SK-N-SH (cell line): ENCODE results near the gene RAB30. TPM values are rescaled to one million over a fixed set of nuclear protein-coding genes. Genes with fewer than 3 reads are reported as not detected.

ENCODE experiments used
- CTCF ChIA-PET: fragments of 300-600, 350-600 bp; formaldehyde crosslinking; extraction: SDS; loops from one replicate; lab custom pipeline; 2021; lab: Yijun Ruan, JAX
- POLR2A ChIA-PET: fragments of 350-600 bp; sonication (Branson Sonifier 250); formaldehyde crosslinking; extraction: SDS; loops from one replicate; lab custom pipeline; 2020; ENCODE audit warnings: antibody characterized with exemption, inconsistent platforms; lab: Yijun Ruan, JAX
- DNase-seq: peaks from one replicate; pipeline ENCODE4 v3.0.0; 2012
- H2AFZ ChIP-seq: fragments of 200-600 bp; sonication (generic); 2 replicates; pipeline ENCODE4 v1.8.1; 2016; ENCODE audit warnings: antibody characterized with exemption, mild to moderate bottlenecking, low read depth
- H3F3A ChIP-seq: fragments of 200-600 bp; sonication (generic); replicated peaks from 2 replicates; pipeline ENCODE3; 2016; ENCODE audit warnings: antibody characterized with exemption, mild to moderate bottlenecking; ENCODE audit not compliant: insufficient read depth
- H3K27ac ChIP-seq, 2 experiments: fragments of 200-500 bp in 1 of 2; fragments of 200-600 bp in 1 of 2; sonication (Bioruptor generic) in 1 of 2; sonication (generic), shearing (Covaris generic) in 1 of 2; 2 replicates each; pipeline versions ENCODE4 v1.5.1 to v1.6.1; 2014 to 2016; ENCODE audit warnings: low read depth in 2 of 2, inconsistent platforms in 1 of 2, low read length in 1 of 2, mild to moderate bottlenecking in 1 of 2, mixed read lengths in 1 of 2
- H3K27me3 ChIP-seq: fragments of 200-600 bp; sonication (generic), shearing (Covaris generic); 2 replicates; pipeline ENCODE4 v1.6.1; 2016; ENCODE audit warnings: mixed run types; ENCODE audit not compliant: insufficient read depth
- H3K36me3 ChIP-seq, 2 experiments: fragments of 200-500 bp in 1 of 2; fragments of 200-600 bp in 1 of 2; sonication (Bioruptor generic) in 1 of 2; sonication (generic) in 1 of 2; replicated peaks in 1 of 2; 2 replicates each; pipeline versions ENCODE3 to v1.5.1; 2014 to 2016; ENCODE audit warnings: low read length in 1 of 2, mild to moderate bottlenecking in 1 of 2; ENCODE audit not compliant: insufficient read depth in 2 of 2, control insufficient read depth in 1 of 2
- H3K4me1 ChIP-seq, 2 experiments: fragments of 200-500 bp in 1 of 2; fragments of 200-600 bp in 1 of 2; sonication (Bioruptor generic) in 1 of 2; sonication (generic), shearing (Covaris generic) in 1 of 2; 2 replicates each; pipeline versions ENCODE4 v1.5.1 to v1.6.1; 2014 to 2016; ENCODE audit warnings: low read depth in 1 of 2, low read length in 1 of 2, mixed run types in 1 of 2; ENCODE audit not compliant: insufficient read depth in 2 of 2, control insufficient read depth in 1 of 2
- H3K4me2 ChIP-seq: fragments of 200-600 bp; sonication (generic), shearing (Covaris generic); 2 replicates; pipeline ENCODE4 v1.6.1; 2017; ENCODE audit warnings: mixed run types
- H3K4me3 ChIP-seq, 2 experiments: fragments of 200-500 bp in 1 of 2; fragments of 200-600 bp in 1 of 2; sonication (Bioruptor generic) in 1 of 2; sonication (generic), shearing (Covaris generic) in 1 of 2; 2 replicates each; pipeline versions ENCODE4 v1.5.1 to v1.8.1; 2014 to 2016; ENCODE audit warnings: low read depth in 2 of 2, inconsistent platforms in 1 of 2, low read length in 1 of 2, mild to moderate bottlenecking in 1 of 2, mixed read lengths in 1 of 2, moderate library complexity in 1 of 2
- H3K79me2 ChIP-seq: fragments of 200-600 bp; sonication (generic); 2 replicates; pipeline ENCODE4 v1.8.1; 2017; ENCODE audit warnings: mild to moderate bottlenecking; ENCODE audit not compliant: insufficient read depth
- H3K9ac ChIP-seq: fragments of 200-600 bp; sonication (generic); 2 replicates; pipeline ENCODE4 v1.6.1; 2017; ENCODE audit warnings: mixed run types
- H3K9me2 ChIP-seq: fragments of 200-600 bp; sonication (generic); 2 replicates; pipeline ENCODE4 v1.6.1; 2017; ENCODE audit warnings: mixed run types
- H3K9me3 ChIP-seq: fragments of 200-600 bp; sonication (generic); 2 replicates; pipeline ENCODE4 v1.6.1; 2017; ENCODE audit warnings: mixed run types, mild to moderate bottlenecking, moderate library complexity
- H4K20me1 ChIP-seq: fragments of 200-600 bp; sonication (generic); 2 replicates; pipeline ENCODE4 v1.6.1; 2017; ENCODE audit warnings: mild to moderate bottlenecking, mixed run types; ENCODE audit not compliant: insufficient read depth
- ELF1 ChIP-seq: IDR thresholded peaks from 2 replicates; pipeline ENCODE4 v1.4.0; 2012
- EP300 ChIP-seq, 2 experiments: IDR thresholded peaks; 2 replicates each; pipeline versions ENCODE4 v1.4.0 to v1.6.1; 2012; ENCODE audit warnings: borderline replicate concordance in 1 of 2, low read depth in 1 of 2, low read length in 1 of 2
- EZH2phosphoT487 ChIP-seq: fragments of 200-600 bp; sonication (generic); IDR thresholded peaks from 2 replicates; pipeline ENCODE4 v1.6.1; 2017; ENCODE audit warnings: low read depth, mixed run types, mild to moderate bottlenecking, antibody characterized with exemption, moderate library complexity, borderline replicate concordance
- GATA2 ChIP-seq: sonication (generic); formaldehyde crosslinking; IDR thresholded peaks from 2 replicates; pipeline ENCODE4 v1.5.0; 2020; ENCODE audit warnings: mild to moderate bottlenecking, missing genetic modification reagents
- MEF2A ChIP-seq: IDR thresholded peaks from 2 replicates; pipeline ENCODE4 v1.4.0; 2012; ENCODE audit warnings: low read depth, borderline replicate concordance
- MXI1 ChIP-seq: IDR thresholded peaks from 2 replicates; pipeline ENCODE4 v1.6.1; 2012; ENCODE audit warnings: mild to moderate bottlenecking, low read depth, low read length, improper control_type of control experiment
- POLR2AphosphoS5 ChIP-seq: IDR thresholded peaks from 2 replicates; pipeline ENCODE4 v1.6.1; 2012; ENCODE audit warnings: low read depth, low read length
- RAD21 ChIP-seq: IDR thresholded peaks from 2 replicates; pipeline ENCODE4 v1.6.1; 2012; ENCODE audit warnings: mild to moderate bottlenecking, low read length
- RFX5 ChIP-seq: IDR thresholded peaks from 2 replicates; pipeline ENCODE4 v1.6.1; 2012; ENCODE audit warnings: mild to moderate bottlenecking, improper control_type of control experiment, low read length
- SIN3A ChIP-seq: IDR thresholded peaks from 2 replicates; pipeline ENCODE4 v1.6.1; 2012; ENCODE audit warnings: low read depth, mild to moderate bottlenecking, low read length, moderate library complexity, borderline replicate concordance
- SMC3 ChIP-seq: IDR thresholded peaks from 2 replicates; pipeline ENCODE4 v1.6.1; 2012; ENCODE audit warnings: low read depth, low read length, improper control_type of control experiment
- TEAD4 ChIP-seq: IDR thresholded peaks from 2 replicates; pipeline ENCODE4 v1.4.0; 2012; ENCODE audit warnings: mild to moderate bottlenecking, borderline replicate concordance; ENCODE audit not compliant: insufficient read depth
- YY1 ChIP-seq: IDR thresholded peaks from 2 replicates; pipeline ENCODE4 v1.4.0; 2012; ENCODE audit warnings: low read depth, mild to moderate bottlenecking
- WGBS: methylation state at CpG from one replicate; pipeline ENCODE4 v1.1.6; 2017; ENCODE audit warnings: low lambda C conversion rate; 5-methylcytosine and 5-hydroxymethylcytosine counted together
- polyA plus RNA-seq, 3 experiments: library from polyadenylated mRNA; depleted of rRNA; stranded (reverse); fragments of >200 nt; gene quantifications; 2 replicates each; pipeline ENCODE4 v1.2.3, GENCODE V29; 2012
- TF ChIP-seq, protein P1 (sequence below): IDR thresholded peaks from 2 replicates; pipeline ENCODE4 v1.6.1; 2012; ENCODE audit warnings: mild to moderate bottlenecking, low read depth, low read length, moderate library complexity
- TF ChIP-seq, protein P2 (sequence below): fragments of 150-350 bp; IDR thresholded peaks from 2 replicates; pipeline ENCODE4 v1.6.1; 2017; ENCODE audit warnings: antibody characterized with exemption, low read length, low read depth, borderline replicate concordance
- TF ChIP-seq, protein P3 (sequence below): IDR thresholded peaks from 2 replicates; pipeline ENCODE4; 2012
- TF ChIP-seq, protein P4 (sequence below): IDR thresholded peaks from 2 replicates; pipeline ENCODE4 v1.4.0; 2012; ENCODE audit warnings: low read depth

RAB30 gene
- polyA plus RNA-seq, 1 of the 3 experiments (the other 2 are of a cell fraction) = 3.3 TPM

DNA sequence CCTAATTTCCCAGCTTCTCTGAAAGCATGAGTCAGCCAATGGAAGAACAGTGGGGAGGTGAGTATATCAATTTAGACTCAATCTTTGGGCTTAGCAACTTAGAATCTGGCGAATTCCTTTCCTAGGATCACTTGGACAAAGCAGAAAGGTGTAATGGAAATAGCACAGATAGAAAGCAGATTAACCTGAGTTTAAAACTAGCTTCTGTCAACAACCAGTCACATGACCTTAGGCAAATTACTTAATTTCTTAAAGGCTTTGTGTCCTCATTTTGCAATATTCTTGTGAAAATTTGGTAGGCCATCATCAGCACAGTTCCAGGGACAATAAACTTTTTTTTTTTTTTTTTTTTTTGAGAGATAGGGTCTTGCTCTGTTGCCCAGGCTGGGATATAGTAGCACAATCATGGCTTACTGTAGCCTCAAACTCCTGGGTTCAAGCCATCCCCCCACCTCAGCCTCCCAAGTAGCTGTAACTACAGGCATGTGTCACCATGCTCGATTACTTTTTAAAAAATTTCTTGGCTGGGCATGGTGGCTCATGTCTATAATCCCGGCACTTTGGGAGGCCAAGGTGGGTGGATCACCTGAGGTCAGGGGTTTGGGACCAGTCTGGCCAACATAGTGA lies 44.4 kb upstream of the RAB30 start:
- 93% methylated on average over 2 of the region's 3 CpGs for WGBS
- POLR2A ChIA-PET = no interaction called here
- Histone ChIP-seq H3K27me3 (no peaks in the 10 kb centered on the region), H3K27ac (no peak overlapping the region), H3K9ac (no peak overlapping the region), H3K36me3 (no peaks in the 10 kb centered on the region), H3F3A (no peaks in the 10 kb centered on the region), H3K4me1 (no peaks in the 10 kb centered on the region), H3K4me3 (no peak overlapping the region), H3K9me3 (no peaks in the 10 kb centered on the region), H3K9me2 (no peaks in the 10 kb centered on the region), H3K79me2 (no peaks in the 10 kb centered on the region), H2AFZ (no peak overlapping the region; the same call in 1 of the 2 replicates), H3K4me2 (no peak overlapping the region), H4K20me1 (no peaks in the 10 kb centered on the region)
- no peak for DNase-seq
- TF ChIP-seq MEF2A (no peak), EP300 (IDR thresholded peaks at IDR 0.05; ENCODE audit: borderline replicate concordance in 1 of 2, low read depth in 1 of 2, low read length in 1 of 2) (no peak), SIN3A (no peak), RFX5 (no peak)
- TF ChIP-seq, protein P1, sequence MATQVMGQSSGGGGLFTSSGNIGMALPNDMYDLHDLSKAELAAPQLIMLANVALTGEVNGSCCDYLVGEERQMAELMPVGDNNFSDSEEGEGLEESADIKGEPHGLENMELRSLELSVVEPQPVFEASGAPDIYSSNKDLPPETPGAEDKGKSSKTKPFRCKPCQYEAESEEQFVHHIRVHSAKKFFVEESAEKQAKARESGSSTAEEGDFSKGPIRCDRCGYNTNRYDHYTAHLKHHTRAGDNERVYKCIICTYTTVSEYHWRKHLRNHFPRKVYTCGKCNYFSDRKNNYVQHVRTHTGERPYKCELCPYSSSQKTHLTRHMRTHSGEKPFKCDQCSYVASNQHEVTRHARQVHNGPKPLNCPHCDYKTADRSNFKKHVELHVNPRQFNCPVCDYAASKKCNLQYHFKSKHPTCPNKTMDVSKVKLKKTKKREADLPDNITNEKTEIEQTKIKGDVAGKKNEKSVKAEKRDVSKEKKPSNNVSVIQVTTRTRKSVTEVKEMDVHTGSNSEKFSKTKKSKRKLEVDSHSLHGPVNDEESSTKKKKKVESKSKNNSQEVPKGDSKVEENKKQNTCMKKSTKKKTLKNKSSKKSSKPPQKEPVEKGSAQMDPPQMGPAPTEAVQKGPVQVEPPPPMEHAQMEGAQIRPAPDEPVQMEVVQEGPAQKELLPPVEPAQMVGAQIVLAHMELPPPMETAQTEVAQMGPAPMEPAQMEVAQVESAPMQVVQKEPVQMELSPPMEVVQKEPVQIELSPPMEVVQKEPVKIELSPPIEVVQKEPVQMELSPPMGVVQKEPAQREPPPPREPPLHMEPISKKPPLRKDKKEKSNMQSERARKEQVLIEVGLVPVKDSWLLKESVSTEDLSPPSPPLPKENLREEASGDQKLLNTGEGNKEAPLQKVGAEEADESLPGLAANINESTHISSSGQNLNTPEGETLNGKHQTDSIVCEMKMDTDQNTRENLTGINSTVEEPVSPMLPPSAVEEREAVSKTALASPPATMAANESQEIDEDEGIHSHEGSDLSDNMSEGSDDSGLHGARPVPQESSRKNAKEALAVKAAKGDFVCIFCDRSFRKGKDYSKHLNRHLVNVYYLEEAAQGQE = no peak
- TF ChIP-seq, protein P2, sequence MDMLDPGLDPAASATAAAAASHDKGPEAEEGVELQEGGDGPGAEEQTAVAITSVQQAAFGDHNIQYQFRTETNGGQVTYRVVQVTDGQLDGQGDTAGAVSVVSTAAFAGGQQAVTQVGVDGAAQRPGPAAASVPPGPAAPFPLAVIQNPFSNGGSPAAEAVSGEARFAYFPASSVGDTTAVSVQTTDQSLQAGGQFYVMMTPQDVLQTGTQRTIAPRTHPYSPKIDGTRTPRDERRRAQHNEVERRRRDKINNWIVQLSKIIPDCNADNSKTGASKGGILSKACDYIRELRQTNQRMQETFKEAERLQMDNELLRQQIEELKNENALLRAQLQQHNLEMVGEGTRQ = no peak
- CTCF ChIA-PET = interaction anchor here (1.5 kb wide), 1 partner anchor 40 kb away, joined by 4 read pairs; no protein-coding TSS in a partner anchor

DNA sequence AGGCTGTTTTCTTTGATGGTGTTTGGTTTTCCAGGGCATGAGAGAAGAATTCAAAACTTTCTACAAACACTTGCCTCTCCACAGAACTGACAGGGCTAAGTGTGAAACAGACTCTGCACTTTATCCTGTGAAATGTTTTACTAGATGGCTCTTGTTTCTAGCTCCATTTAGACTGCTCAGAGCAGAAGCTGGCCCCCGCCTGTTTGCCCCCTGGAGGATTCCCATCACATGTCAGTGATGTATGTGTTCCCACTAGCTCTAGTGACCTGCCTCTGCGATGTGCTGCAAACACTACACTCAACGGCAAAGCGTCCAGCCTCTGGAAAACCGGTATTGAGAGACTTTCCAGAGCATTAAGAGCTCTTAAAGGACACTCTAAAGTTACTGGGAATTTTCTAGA lies 43.9 kb upstream of the RAB30 start:
- Histone ChIP-seq H3K27me3 (no peaks in the 10 kb centered on the region), H3K27ac (no peak overlapping the region), H3K4me3 (no peak overlapping the region), H3K36me3 (no peaks in the 10 kb centered on the region), H2AFZ (no peak overlapping the region; the same call in 1 of the 2 replicates), H3K9me3 (no peaks in the 10 kb centered on the region), H3K4me2 (no peak overlapping the region), H3K9me2 (no peaks in the 10 kb centered on the region), H3K79me2 (no peaks in the 10 kb centered on the region), H4K20me1 (no peaks in the 10 kb centered on the region), H3K9ac (no peak overlapping the region), H3K4me1 (no peaks in the 10 kb centered on the region), H3F3A (no peaks in the 10 kb centered on the region)
- ChIA-PET CTCF (interaction anchor here (1.5 kb wide), 1 partner anchor 40 kb away, joined by 4 read pairs; no protein-coding TSS in a partner anchor), POLR2A (no interaction called here)
- no peak for DNase-seq
- 93% methylated on average over 5 of the region's 5 CpGs for WGBS
- no peak for TF ChIP-seq ELF1
- TF ChIP-seq SMC3 = no peak
- no peak for TF ChIP-seq YY1
- no peak for TF ChIP-seq POLR2AphosphoS5
- no peak for TF ChIP-seq MXI1
- TF ChIP-seq EP300 (IDR thresholded peaks at IDR 0.05; ENCODE audit: borderline replicate concordance in 1 of 2, low read depth in 1 of 2, low read length in 1 of 2) = no peak
- no peak for TF ChIP-seq RAD21
- no peak for TF ChIP-seq TEAD4
- TF ChIP-seq EZH2phosphoT487 = no peak
- TF ChIP-seq, protein P1 = no peak
- TF ChIP-seq, protein P3, sequence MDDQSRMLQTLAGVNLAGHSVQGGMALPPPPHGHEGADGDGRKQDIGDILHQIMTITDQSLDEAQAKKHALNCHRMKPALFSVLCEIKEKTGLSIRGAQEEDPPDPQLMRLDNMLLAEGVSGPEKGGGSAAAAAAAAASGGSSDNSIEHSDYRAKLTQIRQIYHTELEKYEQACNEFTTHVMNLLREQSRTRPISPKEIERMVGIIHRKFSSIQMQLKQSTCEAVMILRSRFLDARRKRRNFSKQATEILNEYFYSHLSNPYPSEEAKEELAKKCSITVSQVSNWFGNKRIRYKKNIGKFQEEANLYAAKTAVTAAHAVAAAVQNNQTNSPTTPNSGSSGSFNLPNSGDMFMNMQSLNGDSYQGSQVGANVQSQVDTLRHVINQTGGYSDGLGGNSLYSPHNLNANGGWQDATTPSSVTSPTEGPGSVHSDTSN = no peak
- TF ChIP-seq, protein P4, sequence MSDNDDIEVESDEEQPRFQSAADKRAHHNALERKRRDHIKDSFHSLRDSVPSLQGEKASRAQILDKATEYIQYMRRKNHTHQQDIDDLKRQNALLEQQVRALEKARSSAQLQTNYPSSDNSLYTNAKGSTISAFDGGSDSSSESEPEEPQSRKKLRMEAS = no peak
- TF ChIP-seq MEF2A = no peak
- TF ChIP-seq GATA2 = no peak
